Ovary (tissue), 9 donors: ENCODE data around the gene BICC1. TPM values are rescaled to one million over a fixed set of nuclear protein-coding genes. Genes with fewer than 3 reads are reported as not detected.

Source experiments
- DNase-seq, 5 donors: peaks; one replicate each; pipeline ENCODE4 v3.0.0-alpha.2; 2019 to 2020
- H3K27ac ChIP-seq, 2 donors: fragments of 200-600 bp; one replicate each; pipeline versions ENCODE4 v1.5.1 to v1.8.0; 2019 to 2022
- H3K27me3 ChIP-seq: fragments of 200-600 bp; one replicate; pipeline ENCODE4 v1.8.0; 2022
- H3K36me3 ChIP-seq: fragments of 200-600 bp; sonication (generic); one replicate; pipeline ENCODE4 v1.5.1; 2019
- H3K4me1 ChIP-seq: one replicate; pipeline ENCODE4 v1.8.1; 2013; ENCODE audit warnings: mild to moderate bottlenecking, moderate library complexity; ENCODE audit not compliant: insufficient read depth
- H3K4me3 ChIP-seq: fragments of 200-600 bp; sonication (generic); one replicate; pipeline ENCODE4 v1.5.1; 2017
- H3K9me3 ChIP-seq, 2 donors: fragments of 200-600 bp in 1 of 2; sonication (generic) in 1 of 2; one replicate each; pipeline versions ENCODE4 v1.5.1 to v1.8.1; 2013 to 2019; ENCODE audit warnings: mild to moderate bottlenecking in 1 of 2, moderate library complexity in 1 of 2
- EP300 ChIP-seq: sonication (generic); formaldehyde crosslinking; IDR thresholded peaks from one replicate; pipeline ENCODE4 v1.6.1; 2017; ENCODE audit warnings: antibody characterized with exemption
- POLR2A ChIP-seq: fragments of 450-650 bp; IDR thresholded peaks from one replicate; pipeline ENCODE4 v1.6.1; 2017; ENCODE audit warnings: antibody characterized with exemption, mild to moderate bottlenecking, moderate library complexity
- WGBS, 3 donors: extraction: QIAGEN DNeasy Blood & Tissue Kit in 1 of 3; methylation state at CpG; one replicate each; pipeline versions ENCODE4 v1.1.5 to v1.1.7; 2013 to 2017; 5-methylcytosine and 5-hydroxymethylcytosine counted together
- intact Hi-C, 4 donors: fragments of 100-400 bp; cut with DNase I; formaldehyde crosslinking; loops; one replicate each; pipeline versions ENCODE4 v1.11.0 to v1.15.1; 2022 to 2023
- polyA plus RNA-seq, 2 donors: library from polyadenylated mRNA; stranded (reverse); fragments of 200-250 nt in 1 of 2; fragments of 350-450 nt in 1 of 2; fragmentation: Illumina TruSeq in 1 of 2; extraction: RNeasy Lipid Tissue Mini Kit (QIAGEN cat#74804) in 1 of 2; gene quantifications; one replicate each; pipeline ENCODE4 v1.2.3, GENCODE V29; 2013 to 2014
- total RNA-seq, 7 donors: library from RNA; depleted of rRNA in 2 of 7; stranded (reverse); fragments of >200 nt in 2 of 7; fragmentation: NEBNext Ultra II Directional in 3 of 7; extraction: Animal tissue kit (Norgen Biotek cat#: 25700) in 3 of 7; gene quantifications; one replicate each; pipeline versions ENCODE4 v1.1.0 to v1.2.4, GENCODE V29; 2016 to 2023
- TF ChIP-seq, protein P1 (sequence below), 3 donors: fragments of 450-650 bp in 2 of 3; fragments of 200-600 bp in 1 of 3; IDR thresholded peaks; one replicate each; pipeline versions ENCODE4 v1.5.1 to v1.8.0; 2016 to 2022; ENCODE audit warnings: antibody characterized with exemption in 3 of 3, mild to moderate bottlenecking in 1 of 3
- donor health status: DM: no; HTN: no; CAD: no; lungs with moderate emphysema.
- donor health status: DM: no; HTN: no; CAD: no.
- donor health status: Bipolar disorder and iron deficiency.
- donor health status: DM: yes; HTN: yes; CAD: no.
- donor health status: DM: no; HTN: no; CAD: no.
- donor health status: DM: yes; HTN: yes; CAD: no.

The BICC1 gene
- total and polyA plus RNA-seq, 9 donors = 13.6 to 43.4 (median 23.5) TPM

DNA sequence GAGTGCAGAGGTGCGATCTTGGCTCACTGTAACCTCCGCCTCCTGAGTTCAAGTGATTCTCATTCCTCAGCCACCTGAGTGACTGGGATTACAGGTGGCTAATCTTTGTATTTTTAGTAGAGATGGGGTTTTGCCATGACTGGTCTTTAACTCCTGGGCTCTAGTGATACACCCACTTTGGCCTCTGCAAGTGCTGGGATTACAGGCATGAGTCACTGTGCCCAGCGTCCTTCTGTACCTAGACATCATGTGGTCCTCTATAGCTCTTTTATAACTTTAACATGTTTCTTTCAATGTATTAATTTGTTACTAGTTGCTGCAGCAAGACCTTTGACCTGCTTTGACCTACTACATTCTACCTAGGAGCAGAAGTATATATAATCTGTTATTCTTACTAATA, 38.7 kb upstream of the BICC1 start:
- no peaks in the 10 kb centered on the region for H3K36me3 ChIP-seq
- TF ChIP-seq POLR2A (no peak), EP300 (no peak)
- TF ChIP-seq, protein P1, sequence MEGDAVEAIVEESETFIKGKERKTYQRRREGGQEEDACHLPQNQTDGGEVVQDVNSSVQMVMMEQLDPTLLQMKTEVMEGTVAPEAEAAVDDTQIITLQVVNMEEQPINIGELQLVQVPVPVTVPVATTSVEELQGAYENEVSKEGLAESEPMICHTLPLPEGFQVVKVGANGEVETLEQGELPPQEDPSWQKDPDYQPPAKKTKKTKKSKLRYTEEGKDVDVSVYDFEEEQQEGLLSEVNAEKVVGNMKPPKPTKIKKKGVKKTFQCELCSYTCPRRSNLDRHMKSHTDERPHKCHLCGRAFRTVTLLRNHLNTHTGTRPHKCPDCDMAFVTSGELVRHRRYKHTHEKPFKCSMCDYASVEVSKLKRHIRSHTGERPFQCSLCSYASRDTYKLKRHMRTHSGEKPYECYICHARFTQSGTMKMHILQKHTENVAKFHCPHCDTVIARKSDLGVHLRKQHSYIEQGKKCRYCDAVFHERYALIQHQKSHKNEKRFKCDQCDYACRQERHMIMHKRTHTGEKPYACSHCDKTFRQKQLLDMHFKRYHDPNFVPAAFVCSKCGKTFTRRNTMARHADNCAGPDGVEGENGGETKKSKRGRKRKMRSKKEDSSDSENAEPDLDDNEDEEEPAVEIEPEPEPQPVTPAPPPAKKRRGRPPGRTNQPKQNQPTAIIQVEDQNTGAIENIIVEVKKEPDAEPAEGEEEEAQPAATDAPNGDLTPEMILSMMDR (IDR thresholded peaks at IDR 0.05) = no peak
- H3K4me3 ChIP-seq = no peak overlapping the region
- H3K27me3 ChIP-seq = no peaks in the 10 kb centered on the region
- no peak overlapping the region for H3K27ac ChIP-seq
- no peak for DNase-seq
- intact Hi-C loops = no loop called here
- 90 to 94% (median 93%) methylated on average over 3 of the region's 3 CpGs for WGBS, 3 donors
- peaks cover 4% of the 10 kb centered on the region for H3K4me1 ChIP-seq
- no peaks in the 10 kb centered on the region for H3K9me3 ChIP-seq

GRCh38 chr10:58475322-58476277, 37.1 kb upstream of the BICC1 start:
- H3K9me3 ChIP-seq = no peaks in the 10 kb centered on the region
- H3K4me1 ChIP-seq = peaks cover 4% of the 10 kb centered on the region
- H3K27me3 ChIP-seq = no peaks in the 10 kb centered on the region
- H3K27ac ChIP-seq = no peak overlapping the region
- H3K36me3 ChIP-seq = no peaks in the 10 kb centered on the region
- TF ChIP-seq POLR2A = no peak
- TF ChIP-seq EP300 = no peak
- TF ChIP-seq, protein P1 (IDR thresholded peaks at IDR 0.05) = no peak
- intact Hi-C loops = no loop called here
- 9 to 17% (median 10%) methylated on average over 11 of the region's 11 CpGs for WGBS, 3 donors
- no peak for DNase-seq
- no peak overlapping the region for H3K4me3 ChIP-seq

- intact Hi-C loops = no loop called here
- peak in 2 of 5 donors; percentile 31 to 35 for DNase-seq
- TF ChIP-seq EP300 = no peak
- no peak for TF ChIP-seq POLR2A
- TF ChIP-seq, protein P1 (IDR thresholded peaks at IDR 0.05) = no peak
- WGBS, 3 donors = 25 to 45% (median 31%) methylated on average over 2 of the region's 2 CpGs
- H3K9me3 ChIP-seq = no peaks in the 10 kb centered on the region
- H3K27me3 ChIP-seq = no peaks in the 10 kb centered on the region
- no peak overlapping the region for H3K27ac ChIP-seq
- no peak overlapping the region for H3K4me3 ChIP-seq
- H3K36me3 ChIP-seq = no peaks in the 10 kb centered on the region
- peaks cover 4% of the 10 kb centered on the region for H3K4me1 ChIP-seq
Measured at GRCh38 chr10:58477122-58477521, 35.5 kb upstream of the BICC1 start.

GRCh38 chr10:58477902-58478301, 34.8 kb upstream of the BICC1 start:
- Histone ChIP-seq H3K4me1 (peaks cover 4% of the 10 kb centered on the region), H3K27me3 (no peaks in the 10 kb centered on the region), H3K9me3 (no peaks in the 10 kb centered on the region), H3K27ac (no peak overlapping the region), H3K36me3 (no peaks in the 10 kb centered on the region), H3K4me3 (no peak overlapping the region)
- TF ChIP-seq POLR2A = no peak
- no peak for TF ChIP-seq EP300
- TF ChIP-seq, protein P1 (IDR thresholded peaks at IDR 0.05) = no peak
- WGBS, 3 donors = 80 to 93% (median 84%) methylated on average over 2 of the region's 2 CpGs
- no peak for DNase-seq
- intact Hi-C loops = no loop called here
